H9 (cell line): ENCODE measurements around the gene MSI2. TPM values are rescaled to one million over a fixed set of nuclear protein-coding genes. Genes with fewer than 3 reads are reported as not detected.

Source experiments
- DNase-seq: peaks from one replicate; pipeline ENCODE4 v3.0.0-alpha.2; 2017
- H2AFZ ChIP-seq: one replicate; pipeline ENCODE4 v1.6.1; 2013; ENCODE audit warnings: mild to moderate bottlenecking, low read length, control low read depth, moderate library complexity
- H2AK5ac ChIP-seq: 2 replicates; pipeline ENCODE4 v1.6.1; 2013; ENCODE audit warnings: low read length, control low read depth, mixed read lengths; ENCODE audit not compliant: insufficient read length
- H2BK120ac ChIP-seq: one replicate; pipeline ENCODE4 v1.6.1; 2013; ENCODE audit warnings: low read depth, mild to moderate bottlenecking, low read length, control low read depth, inconsistent platforms; ENCODE audit not compliant: poor library complexity, severe bottlenecking
- H2BK12ac ChIP-seq: 2 replicates; pipeline ENCODE4 v1.6.1; 2013; ENCODE audit warnings: low read length, control low read depth, mixed read lengths, low read depth; ENCODE audit not compliant: insufficient read length
- H2BK15ac ChIP-seq: 2 replicates; pipeline ENCODE4 v1.6.1; 2013; ENCODE audit warnings: low read depth, low read length, control low read depth
- H2BK20ac ChIP-seq: one replicate; pipeline ENCODE4 v1.6.1; 2013; ENCODE audit warnings: low read depth, mild to moderate bottlenecking, low read length, control low read depth, inconsistent platforms; ENCODE audit not compliant: poor library complexity, severe bottlenecking
- H2BK5ac ChIP-seq: 2 replicates; pipeline ENCODE4 v1.6.1; 2013; ENCODE audit warnings: low read length, control low read depth, mixed read lengths; ENCODE audit not compliant: insufficient read length
- H3K14ac ChIP-seq: 2 replicates; pipeline ENCODE4 v1.6.1; 2013; ENCODE audit warnings: low read length, control low read depth; ENCODE audit not compliant: insufficient read depth
- H3K18ac ChIP-seq: 2 replicates; pipeline ENCODE4 v1.6.1; 2013; ENCODE audit warnings: low read depth, mild to moderate bottlenecking, mixed read lengths, low read length, control low read depth; ENCODE audit not compliant: insufficient read length
- H3K23ac ChIP-seq: 2 replicates; pipeline ENCODE4 v1.6.1; 2013; ENCODE audit warnings: low read length, control low read depth, mixed read lengths, low read depth; ENCODE audit not compliant: insufficient read length
- H3K23me2 ChIP-seq: 2 replicates; pipeline ENCODE4 v1.6.1; 2013; ENCODE audit warnings: low read depth, mild to moderate bottlenecking, mixed read lengths, low read length, control low read depth; ENCODE audit not compliant: insufficient read length, poor library complexity, severe bottlenecking
- H3K27ac ChIP-seq: 2 replicates; pipeline ENCODE4 v1.5.1; 2013; ENCODE audit warnings: low read length, control low read depth, mixed read lengths, low read depth; ENCODE audit not compliant: insufficient read length
- H3K27me3 ChIP-seq: 2 replicates; pipeline ENCODE4 v1.6.1; 2013; ENCODE audit warnings: low read length, control low read depth, inconsistent platforms; ENCODE audit not compliant: insufficient read depth
- H3K4ac ChIP-seq: 2 replicates; pipeline ENCODE4 v1.6.1; 2013; ENCODE audit warnings: low read depth, mild to moderate bottlenecking, control low read depth, inconsistent platforms, low read length, moderate library complexity
- H3K4me1 ChIP-seq: 2 replicates; pipeline ENCODE4 v1.6.1; 2013; ENCODE audit warnings: low read length, control low read depth, inconsistent platforms; ENCODE audit not compliant: insufficient read depth
- H3K4me2 ChIP-seq: 2 replicates; pipeline ENCODE4 v1.6.1; 2013; ENCODE audit warnings: low read length, control low read depth, mixed read lengths; ENCODE audit not compliant: insufficient read length, insufficient read depth
- H3K56ac ChIP-seq: 2 replicates; pipeline ENCODE4 v1.6.1; 2013; ENCODE audit warnings: low read depth, mild to moderate bottlenecking, mixed read lengths, low read length, control low read depth; ENCODE audit not compliant: insufficient read length
- H3K79me1 ChIP-seq: 2 replicates; pipeline ENCODE4 v1.6.1; 2013; ENCODE audit warnings: low read depth, mild to moderate bottlenecking, moderate library complexity, low read length, control low read depth, inconsistent platforms; ENCODE audit not compliant: insufficient read depth, poor library complexity, severe bottlenecking
- H3K79me2 ChIP-seq: 2 replicates; pipeline ENCODE4 v1.6.1; 2013; ENCODE audit warnings: low read length, control low read depth, inconsistent platforms; ENCODE audit not compliant: insufficient read depth
- H3K9ac ChIP-seq: 2 replicates; pipeline ENCODE4 v1.6.1; 2013; ENCODE audit warnings: low read length, control low read depth, mixed read lengths; ENCODE audit not compliant: insufficient read length; ENCODE audit errors: extremely low read depth
- H3K9me3 ChIP-seq: one replicate; pipeline ENCODE4 v1.6.1; 2013; ENCODE audit warnings: low read depth, low read length, inconsistent platforms; ENCODE audit not compliant: control insufficient read depth
- H3T11ph ChIP-seq: one replicate; pipeline ENCODE4 v1.6.1; 2013; ENCODE audit warnings: mild to moderate bottlenecking, low read length, control low read depth, inconsistent platforms
- H4K20me1 ChIP-seq: one replicate; pipeline ENCODE4 v1.6.1; 2013; ENCODE audit not compliant: control insufficient read depth, insufficient read length, insufficient read depth
- H4K5ac ChIP-seq: 2 replicates; pipeline ENCODE4 v1.6.1; 2013; ENCODE audit warnings: low read depth, mild to moderate bottlenecking, mixed read lengths, low read length, control low read depth; ENCODE audit not compliant: insufficient read length
- H4K8ac ChIP-seq: replicated peaks from 2 replicates; pipeline ENCODE4 v1.6.1; 2013; ENCODE audit warnings: low read length, control low read depth, mixed read lengths, low read depth; ENCODE audit not compliant: insufficient read length
- H4K91ac ChIP-seq: 2 replicates; pipeline ENCODE4 v1.6.1; 2013; ENCODE audit warnings: low read depth, mild to moderate bottlenecking, moderate library complexity, mixed read lengths, low read length, control low read depth; ENCODE audit not compliant: insufficient read length
- H3K27ac Mint-ChIP-seq, 3 experiments: 2 replicates in 2 of 3; 3 replicates in 1 of 3; pipeline ENCODE4 v1.8.0; 2020 to 2021; ENCODE audit warnings: mixed read lengths in 3 of 3, mild to moderate bottlenecking in 1 of 3, moderate library complexity in 1 of 3
- H3K27me3 Mint-ChIP-seq: 2 replicates; pipeline ENCODE4 v1.8.0; 2021; ENCODE audit warnings: low read depth, mild to moderate bottlenecking, moderate library complexity, mixed read lengths
- H3K36me3 Mint-ChIP-seq, 3 experiments: 2 replicates in 2 of 3; 3 replicates in 1 of 3; pipeline ENCODE4 v1.8.0; 2020 to 2021; ENCODE audit warnings: low read depth in 3 of 3, mixed read lengths in 3 of 3; ENCODE audit not compliant: insufficient read depth in 1 of 3
- H3K4me1 Mint-ChIP-seq, 2 experiments: 2 replicates each; pipeline ENCODE4 v1.8.0; 2020; ENCODE audit warnings: mixed read lengths in 2 of 2
- H3K4me3 Mint-ChIP-seq, 2 experiments: 2 replicates in 1 of 2; 3 replicates in 1 of 2; pipeline ENCODE4 v1.8.0; 2020 to 2021; ENCODE audit warnings: mild to moderate bottlenecking in 2 of 2, mixed read lengths in 2 of 2, moderate library complexity in 1 of 2
- H3K9me3 Mint-ChIP-seq, 2 experiments: 2 replicates in 1 of 2; 3 replicates in 1 of 2; pipeline ENCODE4 v1.8.0; 2020; ENCODE audit warnings: mild to moderate bottlenecking in 2 of 2, mixed read lengths in 2 of 2, moderate library complexity in 1 of 2
- WGBS: extraction: QIAGEN DNeasy Blood & Tissue Kit; methylation state at CpG from one replicate; pipeline ENCODE4 v1.1.7; 2013; ENCODE audit warnings: missing lambda C conversion rate, low lambda C conversion rate, mixed read lengths; ENCODE audit not compliant: insufficient read length; ENCODE audit errors: extremely low coverage; 5-methylcytosine and 5-hydroxymethylcytosine counted together
- total RNA-seq: library from RNA; stranded (reverse); gene quantifications from 2 replicates; pipeline ENCODE4 v1.2.1, GENCODE V29; 2021
- TF ChIP-seq, protein P1 (sequence below): fragments of 200-600 bp; sonication (generic); conservative IDR thresholded peaks from 3 replicates; pipeline ENCODE4 v1.8.0; 2021; ENCODE audit warnings: antibody characterized with exemption, mild to moderate bottlenecking

MSI2 gene
- total RNA-seq, 1 experiment from 2014 or later = 98.5 TPM

GRCh38 chr17:57726838-57727237 is 470.5 kb downstream of the MSI2 start:
- no peak overlapping the region for H4K8ac ChIP-seq
- DNase-seq = no peak
- no peak overlapping the region for H3K18ac ChIP-seq
- no peak overlapping the region for H4K91ac ChIP-seq
- H2AFZ ChIP-seq = no peak overlapping the region
- TF ChIP-seq, protein P1, sequence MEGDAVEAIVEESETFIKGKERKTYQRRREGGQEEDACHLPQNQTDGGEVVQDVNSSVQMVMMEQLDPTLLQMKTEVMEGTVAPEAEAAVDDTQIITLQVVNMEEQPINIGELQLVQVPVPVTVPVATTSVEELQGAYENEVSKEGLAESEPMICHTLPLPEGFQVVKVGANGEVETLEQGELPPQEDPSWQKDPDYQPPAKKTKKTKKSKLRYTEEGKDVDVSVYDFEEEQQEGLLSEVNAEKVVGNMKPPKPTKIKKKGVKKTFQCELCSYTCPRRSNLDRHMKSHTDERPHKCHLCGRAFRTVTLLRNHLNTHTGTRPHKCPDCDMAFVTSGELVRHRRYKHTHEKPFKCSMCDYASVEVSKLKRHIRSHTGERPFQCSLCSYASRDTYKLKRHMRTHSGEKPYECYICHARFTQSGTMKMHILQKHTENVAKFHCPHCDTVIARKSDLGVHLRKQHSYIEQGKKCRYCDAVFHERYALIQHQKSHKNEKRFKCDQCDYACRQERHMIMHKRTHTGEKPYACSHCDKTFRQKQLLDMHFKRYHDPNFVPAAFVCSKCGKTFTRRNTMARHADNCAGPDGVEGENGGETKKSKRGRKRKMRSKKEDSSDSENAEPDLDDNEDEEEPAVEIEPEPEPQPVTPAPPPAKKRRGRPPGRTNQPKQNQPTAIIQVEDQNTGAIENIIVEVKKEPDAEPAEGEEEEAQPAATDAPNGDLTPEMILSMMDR = no peak
- H2BK5ac ChIP-seq = no peak overlapping the region
- no peak overlapping the region; the same call in 1 of the 2 replicates for H3K14ac ChIP-seq
- H2BK120ac ChIP-seq = no peak overlapping the region
- H3K23ac ChIP-seq = no peak overlapping the region
- no CpG with 5 or more reads among the region's 5 CpGs for WGBS
- no peak overlapping the region for H2BK12ac ChIP-seq
- no peak overlapping the region for H3K4ac ChIP-seq
- no peak overlapping the region for H3K4me2 ChIP-seq
- no peaks in the 10 kb centered on the region for H3K79me1 ChIP-seq
- no peak overlapping the region for H2BK20ac ChIP-seq
- no peaks in the 10 kb centered on the region for H3K9me3 ChIP-seq
- Mint-ChIP-seq H3K27ac (no peak overlapping the region), H3K4me1 (0 out of 4 replicates have a peak, but pooled peaks cover 0 to 5% of the 10 kb centered on the region in 2 experiments), H3K36me3 (no peaks in the 10 kb centered on the region), H3K27me3 (peaks cover 8% of the 10 kb centered on the region), H3K9me3 (no peaks in the 10 kb centered on the region), H3K4me3 (no peak overlapping the region)
- no peak overlapping the region for H4K5ac ChIP-seq
- no peak overlapping the region for H3K56ac ChIP-seq
- H3K23me2 ChIP-seq = no peaks in the 10 kb centered on the region
- no peaks in the 10 kb centered on the region for H3K27me3 ChIP-seq
- no peaks in the 10 kb centered on the region for H3K79me2 ChIP-seq
- H2BK15ac ChIP-seq = no peak overlapping the region
- H2AK5ac ChIP-seq = no peak overlapping the region
- no peak overlapping the region for H3T11ph ChIP-seq
- H3K4me1 ChIP-seq = no peaks in the 10 kb centered on the region
- H3K9ac ChIP-seq = no peak overlapping the region
- H3K27ac ChIP-seq = no peak overlapping the region
- H4K20me1 ChIP-seq = no peaks in the 10 kb centered on the region
